HFF-Myc (cell line): Measurements from ENCODE around the gene HSPB7.
"Not testable (repeated sequence)": the region's sequence is repeated elsewhere in the genome, so short reads cannot be mapped to it uniquely, and the experiment has no call there.

Source experiments
- DNase-seq: peaks from one replicate; pipeline ENCODE4 v3.0.0-alpha.2; 2011; ENCODE audit warnings: low read depth; ENCODE audit errors: extremely low read depth
- H3K4me3 ChIP-seq: replicated peaks from 2 replicates; pipeline ENCODE4 v1.5.1; 2011; ENCODE audit warnings: low read depth, mild to moderate bottlenecking, control low read depth, low read length
- CTCF ChIP-seq: IDR thresholded peaks from 2 replicates; pipeline ENCODE4 v1.5.1; 2012; ENCODE audit warnings: mild to moderate bottlenecking, low read depth, low read length, control low read depth; ENCODE audit errors: missing control alignments

The HSPB7 gene

GRCh38 chr1:16047791-16048475 lies 30.1 kb upstream of the HSPB7 start:
- DNase-seq: no peak
- no peak overlapping the region for H3K4me3 ChIP-seq
- TF ChIP-seq CTCF: no peak

- DNase-seq: no peak
- TF ChIP-seq CTCF: no peak
- H3K4me3 ChIP-seq: no peak overlapping the region
Measured at GRCh38 chr1:16046842-16047241, 29.0 kb upstream of the HSPB7 start.

DNA sequence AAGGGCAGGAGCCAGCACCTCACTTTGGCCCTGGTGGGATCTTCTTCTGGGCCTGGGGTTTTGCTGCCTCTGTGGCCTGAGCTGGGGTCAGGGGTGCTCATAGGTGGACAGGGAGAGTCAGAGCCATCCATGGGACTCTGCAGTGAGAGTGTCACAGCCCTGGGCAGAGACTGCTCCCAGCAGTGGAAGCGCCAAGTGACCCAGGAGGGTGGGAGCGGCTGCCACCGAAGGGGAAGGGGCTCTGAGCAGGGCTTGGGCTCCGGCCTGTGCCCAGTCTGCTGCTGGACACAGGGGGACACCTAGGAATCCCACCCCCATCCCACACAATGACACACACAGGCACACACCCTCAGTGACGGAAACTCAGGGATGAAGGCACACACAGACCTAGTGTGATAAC lies 26.1 kb upstream of the HSPB7 start:
- TF ChIP-seq CTCF: no peak
- no peak overlapping the region for H3K4me3 ChIP-seq
- no peak for DNase-seq

DNA sequence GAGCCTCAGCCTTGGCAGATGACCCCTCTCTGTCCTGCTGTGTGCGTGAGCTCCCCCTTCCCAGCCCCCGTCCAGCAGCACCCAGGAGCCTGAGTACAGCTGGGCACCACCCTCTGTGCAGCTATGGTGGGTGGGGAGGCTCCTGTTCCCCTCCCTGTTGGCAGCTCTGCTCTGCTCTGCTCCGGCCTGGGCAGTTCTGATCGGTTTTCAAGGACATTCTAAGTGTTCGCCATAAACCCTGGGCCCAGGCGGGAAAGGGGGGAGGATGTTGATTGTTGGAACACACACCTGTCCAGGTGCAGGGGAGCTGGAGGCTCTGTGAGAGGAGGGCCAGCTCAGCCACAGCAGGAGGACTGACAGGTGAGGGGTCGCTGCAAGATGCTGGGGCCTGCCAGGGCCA lies 25.7 kb upstream of the HSPB7 start, which contains the start of gene CLCNKB:
CLCNKB (plus strand) TSS at position 262 of the 400 bp plus-strand sequence. CDS start 711 bp downstream, outside the sequence.
- TF ChIP-seq CTCF: no peak
- no peak within 1 kb of the TSS for H3K4me3 ChIP-seq
- no peak for DNase-seq

DNA sequence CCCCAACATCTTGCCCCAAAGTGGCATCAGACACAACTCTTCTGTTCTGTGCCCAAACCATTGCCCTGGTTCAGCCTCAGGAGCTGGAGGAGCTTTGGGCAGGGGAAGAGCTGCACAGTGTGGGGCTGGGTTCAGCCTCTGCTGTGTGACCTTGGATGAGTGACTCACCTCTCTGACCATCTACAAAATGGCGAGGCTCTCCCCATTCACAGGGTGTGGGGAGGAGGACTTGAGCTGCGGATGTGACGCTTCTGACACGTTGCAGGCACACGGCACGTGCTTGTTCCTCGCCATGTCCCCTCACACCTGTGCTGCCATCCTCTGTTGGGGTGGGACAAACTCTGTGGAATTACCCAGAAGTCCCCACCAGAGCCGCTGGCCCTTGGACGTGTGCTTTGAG lies 24.8 kb upstream of the HSPB7 start:
- not testable (repeated sequence) for H3K4me3 ChIP-seq, DNase-seq

GRCh38 chr1:16042096-16042495 lies 24.3 kb upstream of the HSPB7 start:
- TF ChIP-seq CTCF: peak; percentile 10
- no peak for DNase-seq
- H3K4me3 ChIP-seq: no peak overlapping the region

GRCh38 chr1:16041200-16041599 lies 23.4 kb upstream of the HSPB7 start:
- no peak overlapping the region for H3K4me3 ChIP-seq
- DNase-seq: no peak
- no peak for TF ChIP-seq CTCF

DNA sequence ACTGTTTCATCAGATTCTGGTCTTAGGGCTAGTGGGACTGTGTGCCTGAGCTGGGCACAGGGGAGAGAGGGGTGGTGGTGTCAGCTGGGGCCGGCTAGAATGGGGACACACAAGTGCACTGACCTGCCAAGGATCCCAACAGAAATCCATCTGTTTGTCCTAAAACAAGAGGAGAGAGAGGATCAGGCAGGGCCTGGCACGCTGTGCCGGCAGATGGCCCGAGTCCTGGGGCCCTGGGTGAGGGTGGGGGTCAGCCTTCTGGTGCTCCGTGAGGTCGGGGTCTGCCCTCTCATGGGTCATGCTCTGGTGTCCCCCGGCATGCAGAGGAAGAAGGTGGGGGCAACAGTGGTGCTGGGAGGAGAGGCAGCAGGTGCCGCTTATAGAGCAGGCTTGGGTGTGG lies 22.0 kb upstream of the HSPB7 start:
- H3K4me3 ChIP-seq, DNase-seq: not testable (repeated sequence)
